ENCODE results near the gene ITGA2.

The ITGA2 gene

GRCh38 chr5:52988335-52989024 is 672 bp upstream of the ITGA2 start:
- DNase-seq (ENCODE audit: low read depth) = no peak

DNA sequence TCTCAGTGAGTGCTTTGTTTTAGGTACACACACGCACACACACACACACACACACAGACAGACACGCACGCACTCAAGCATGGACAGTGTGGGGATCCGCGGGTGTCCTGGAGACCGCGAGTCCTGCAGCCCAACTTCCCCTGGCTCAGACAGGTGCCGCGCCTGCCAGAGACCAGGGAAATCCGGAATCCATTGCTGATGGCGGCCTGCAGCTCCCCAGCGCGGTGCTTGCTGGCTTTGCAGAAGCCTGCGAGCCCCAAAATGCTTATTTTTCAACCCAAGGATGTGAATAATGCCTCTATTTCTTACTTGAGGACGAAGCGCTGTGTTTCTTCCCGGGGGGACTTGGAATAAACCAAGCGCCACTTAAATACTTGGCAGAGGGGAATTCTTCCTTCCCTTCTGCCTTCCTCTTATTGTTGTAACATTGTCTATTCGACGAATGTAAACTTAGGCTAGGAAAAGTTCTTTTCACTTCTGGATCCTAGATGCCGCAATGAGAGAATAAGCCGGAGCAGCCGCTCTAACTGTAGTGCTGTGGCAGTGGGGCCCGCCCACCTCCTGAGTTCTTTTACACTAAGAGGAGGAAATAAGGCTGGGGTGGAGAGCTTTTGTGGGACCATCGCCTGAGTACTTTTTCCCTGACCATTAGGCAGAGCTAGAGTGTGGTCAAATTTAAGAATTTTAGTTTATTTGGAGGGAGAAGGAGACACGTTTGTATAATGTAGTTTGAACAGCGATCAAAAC is 802 bp downstream of the ITGA2 start:
- DNase-seq (ENCODE audit: low read depth) = no peak

DNA sequence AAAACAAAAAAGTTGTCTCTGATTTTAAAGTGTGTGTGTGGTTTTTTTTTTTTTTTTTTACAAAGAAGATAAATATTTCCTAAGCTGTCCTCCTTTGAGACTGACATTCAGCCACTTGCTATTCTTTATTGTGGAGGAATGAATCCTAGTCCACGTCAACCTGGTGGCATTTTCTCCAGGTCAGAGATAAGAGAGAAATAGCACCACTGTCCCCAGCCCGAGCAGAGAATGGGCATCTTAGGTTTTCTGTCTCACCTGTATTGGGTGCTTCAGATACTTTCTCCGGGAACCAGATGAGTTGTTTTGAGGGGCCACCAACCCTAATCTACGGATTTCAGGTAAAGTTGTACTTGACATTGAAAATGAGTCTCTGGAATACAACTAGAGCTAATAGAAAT is 1.4 kb downstream of the ITGA2 start:
- no peak for DNase-seq (ENCODE audit: low read depth)

DNA sequence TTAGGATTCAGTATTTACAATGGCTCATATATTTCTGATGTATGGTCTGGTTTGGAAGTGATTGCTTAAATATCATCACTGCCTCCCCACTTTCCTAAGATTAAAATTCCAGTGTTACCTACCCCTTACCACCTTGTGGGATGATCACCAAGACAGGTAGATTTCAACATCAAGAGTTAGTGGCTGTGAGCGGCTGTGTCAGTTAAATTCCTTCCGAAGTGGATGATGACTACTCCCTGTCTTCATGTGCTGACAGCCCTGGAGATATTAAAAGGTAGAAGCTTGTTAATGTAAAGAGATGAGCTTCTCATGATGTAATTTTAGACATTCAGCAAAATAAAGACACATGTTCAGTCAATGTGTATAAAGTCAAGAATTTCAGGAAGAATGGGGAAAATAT is 4.2 kb downstream of the ITGA2 start:
- no peak for DNase-seq (ENCODE audit: low read depth)

GRCh38 chr5:52994266-52994665 is 5.1 kb downstream of the ITGA2 start:
- no peak for DNase-seq (ENCODE audit: low read depth)

- no peak for DNase-seq (ENCODE audit: low read depth)
Observed at GRCh38 chr5:52995095-52995494, 5.9 kb downstream of the ITGA2 start.

GRCh38 chr5:52995914-52996313 is 6.8 kb downstream of the ITGA2 start:
- DNase-seq (ENCODE audit: low read depth) = no peak

DNA sequence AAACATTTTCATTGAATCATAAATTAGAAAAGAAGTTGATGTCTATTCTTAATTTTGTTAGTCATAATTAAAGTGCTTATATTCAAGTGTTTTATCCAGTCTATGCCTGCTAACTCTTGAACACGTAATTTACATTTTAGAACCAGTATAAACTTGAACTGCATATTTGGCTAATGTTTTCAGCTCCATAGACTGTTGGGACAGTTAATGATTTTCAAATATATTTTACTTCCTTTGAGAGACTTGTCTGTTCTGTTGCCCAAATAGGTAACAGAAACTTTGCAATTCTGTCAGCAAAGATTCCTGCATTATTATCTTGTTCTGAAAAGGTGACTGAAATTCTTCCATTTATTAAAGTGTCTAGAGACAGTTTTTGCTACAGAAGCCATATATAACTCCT is 7.8 kb downstream of the ITGA2 start:
- DNase-seq (ENCODE audit: low read depth) = no peak

DNA sequence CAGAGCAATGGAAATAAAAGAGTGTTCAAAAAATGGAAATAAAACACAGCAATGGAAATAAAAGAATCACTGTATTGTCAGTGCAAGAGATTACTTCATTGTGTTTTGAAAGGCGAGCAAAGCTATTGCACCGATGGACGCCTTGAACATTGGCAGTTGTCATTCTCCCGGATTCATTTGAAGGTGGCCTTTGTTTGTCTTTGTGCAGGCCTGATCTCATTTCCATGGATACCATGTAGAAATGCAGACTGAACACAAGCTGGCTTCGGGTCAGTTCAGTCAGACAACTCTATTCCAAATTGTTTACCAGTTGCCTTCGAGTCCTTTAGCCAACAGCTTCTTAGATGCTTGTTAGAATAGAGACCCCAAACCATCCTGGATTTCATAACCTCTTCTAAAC is 8.3 kb downstream of the ITGA2 start:
- no peak for DNase-seq (ENCODE audit: low read depth)

GRCh38 chr5:52998552-52999313 is 9.6 kb downstream of the ITGA2 start:
- DNase-seq (ENCODE audit: low read depth) = no peak

GRCh38 chr5:52999344-52999949 is 10.3 kb downstream of the ITGA2 start:
- no peak for DNase-seq (ENCODE audit: low read depth)

DNA sequence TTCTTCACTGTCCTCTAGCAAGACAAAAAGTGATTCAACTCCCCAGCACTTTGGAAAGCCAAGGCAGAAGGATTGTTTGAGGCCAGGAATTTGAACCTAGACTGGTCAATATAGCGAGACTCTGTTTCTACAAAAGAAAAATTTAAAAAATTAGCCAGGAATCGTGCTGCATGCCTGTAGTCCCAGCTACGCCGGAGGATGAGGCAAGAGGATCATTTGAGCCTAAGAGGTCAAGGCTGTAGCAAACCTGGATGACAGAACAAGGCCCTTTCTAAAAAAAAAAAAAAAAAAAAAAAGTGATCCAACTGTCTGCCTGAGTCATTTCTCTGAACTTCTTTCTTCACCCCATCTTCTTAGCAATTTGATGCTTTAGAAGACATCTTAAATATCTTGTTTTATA is 12.4 kb downstream of the ITGA2 start:
- no peak for DNase-seq (ENCODE audit: low read depth)

GRCh38 chr5:53002491-53002890 is 13.3 kb downstream of the ITGA2 start:
- no peak for DNase-seq (ENCODE audit: low read depth)

- DNase-seq (ENCODE audit: low read depth) = no peak
Observed at GRCh38 chr5:53003144-53003543, 14.0 kb downstream of the ITGA2 start.

DNA sequence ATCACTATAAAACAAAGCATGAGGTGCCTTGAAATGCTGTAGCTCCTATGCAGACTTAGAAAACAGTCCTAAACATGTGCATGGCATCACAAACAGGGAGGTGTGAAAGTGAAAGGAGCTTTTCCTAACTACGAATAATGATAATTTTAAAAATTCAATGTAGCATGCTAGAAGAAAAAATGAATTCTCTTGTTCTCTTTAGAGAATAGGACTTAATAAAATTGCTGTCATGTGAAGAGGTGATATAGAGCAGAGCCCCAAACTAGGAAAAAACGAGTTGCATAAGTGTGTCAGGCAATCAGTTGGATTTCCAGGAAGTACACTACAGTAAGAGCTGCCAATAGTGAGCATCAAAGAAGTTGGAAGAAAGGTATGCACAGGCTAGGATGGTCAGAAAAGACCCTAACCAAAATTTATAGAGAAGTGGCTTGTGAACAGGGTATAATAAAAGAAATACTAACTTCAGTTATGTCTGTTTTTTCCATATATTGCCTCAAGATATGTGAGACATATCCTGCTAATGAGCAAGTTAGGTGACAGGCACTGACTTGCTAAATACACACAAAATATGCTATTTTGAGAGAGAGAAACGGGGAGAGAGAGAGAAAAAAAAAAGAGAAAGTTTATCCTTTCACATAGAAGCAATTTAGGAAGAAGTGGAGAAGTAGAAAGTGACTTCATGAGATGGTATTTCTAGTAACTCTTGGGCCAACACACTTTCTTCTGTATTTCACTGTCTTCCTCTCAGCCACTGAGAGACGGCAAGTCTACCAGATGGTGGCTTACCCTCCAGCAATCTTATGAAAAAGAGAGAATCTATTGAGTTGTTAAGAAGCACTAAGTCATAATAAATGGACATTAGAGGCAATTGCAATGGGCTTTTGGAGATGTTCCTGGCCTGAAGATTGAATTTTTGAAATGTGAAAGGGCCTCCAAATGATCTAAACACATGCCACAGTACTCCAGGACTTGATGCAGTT is 18.0 kb downstream of the ITGA2 start:
- no peak for DNase-seq (ENCODE audit: low read depth)

DNA sequence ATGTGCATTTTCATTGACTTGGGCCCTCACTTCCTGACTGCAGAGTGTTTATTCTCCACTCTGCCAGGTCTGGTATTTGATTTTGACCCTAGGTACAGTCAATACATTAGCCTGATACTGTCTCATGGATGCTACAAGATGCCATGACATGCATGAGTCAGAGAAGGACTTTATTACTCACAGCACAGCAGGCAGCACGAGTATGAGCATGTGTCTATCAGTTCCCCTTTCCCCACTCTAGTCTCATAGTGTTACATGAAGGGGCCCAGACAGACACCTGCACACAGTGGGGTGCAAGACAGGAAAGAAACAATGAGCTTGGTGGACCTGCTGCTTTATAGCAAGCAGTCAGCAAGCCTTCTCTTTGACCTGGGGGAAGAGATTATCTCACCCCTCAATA is 19.6 kb downstream of the ITGA2 start:
- no peak for DNase-seq (ENCODE audit: low read depth)

- no peak for DNase-seq (ENCODE audit: low read depth)
Observed at GRCh38 chr5:53009816-53010215, 20.7 kb downstream of the ITGA2 start.

- no peak for DNase-seq (ENCODE audit: low read depth)
Observed at GRCh38 chr5:53010814-53011213, 21.7 kb downstream of the ITGA2 start.

- no peak for DNase-seq (ENCODE audit: low read depth)
Observed at GRCh38 chr5:53011233-53011632, 22.1 kb downstream of the ITGA2 start.

DNA sequence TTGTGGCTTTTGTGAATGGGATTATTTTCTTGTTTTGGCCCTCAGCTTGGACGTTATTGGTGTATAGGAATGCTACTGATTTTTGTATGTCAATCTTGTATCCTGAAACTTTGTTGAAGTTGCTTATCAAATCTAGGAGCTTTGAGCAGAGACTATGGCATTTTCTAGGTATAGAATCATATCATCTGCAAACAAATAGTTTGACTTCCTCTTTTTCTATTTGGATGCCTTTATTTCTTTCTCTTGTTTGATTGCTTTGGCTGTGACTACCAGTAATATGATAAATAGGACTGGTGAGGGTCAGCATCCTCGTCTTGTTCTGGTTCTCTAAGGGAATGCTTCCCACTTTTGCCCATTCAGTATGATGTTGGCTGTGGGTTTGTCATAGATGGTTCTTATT is 24.7 kb downstream of the ITGA2 start:
- DNase-seq (ENCODE audit: low read depth) = no peak

DNA sequence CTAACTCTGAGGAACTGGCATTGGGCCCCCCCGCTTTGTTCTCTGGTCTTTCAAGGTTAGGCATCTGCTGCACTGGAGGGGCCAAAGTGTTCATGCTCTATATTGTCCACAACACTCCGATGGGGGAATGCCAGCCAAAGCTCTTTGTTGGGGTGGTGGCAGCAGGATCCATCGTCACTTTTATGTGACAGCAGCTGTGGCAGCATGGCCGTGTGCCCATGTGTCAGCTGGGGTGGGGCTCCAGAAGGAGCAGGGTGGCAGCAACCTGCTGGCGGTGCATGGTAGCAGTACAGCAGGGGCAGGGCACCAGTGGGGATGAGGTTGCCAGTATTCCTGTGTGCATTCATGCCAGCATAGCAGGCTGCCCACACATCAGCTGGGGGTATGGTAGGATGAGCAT is 28.2 kb downstream of the ITGA2 start:
- DNase-seq (ENCODE audit: low read depth) = no peak
